GM12891 (cell line): Measurements from ENCODE around the gene HOXD4.

Experiments used
- DNase-seq: peaks from one replicate; pipeline ENCODE4 v3.0.0; 2011; ENCODE audit warnings: low spot score; ENCODE audit not compliant: insufficient read length
- FAIRE-seq: peaks from 2 replicates; lab custom pipeline; 2011; peaks lifted over from hg19 to GRCh38; lab: Jason Lieb, UNC
- PAX5 ChIP-seq: IDR thresholded peaks from 2 replicates; pipeline ENCODE4 v1.6.1; 2011; ENCODE audit warnings: low read length, moderate library complexity, mild to moderate bottlenecking; ENCODE audit not compliant: insufficient read depth, severe bottlenecking
- POLR2A ChIP-seq: IDR thresholded peaks from 2 replicates; pipeline ENCODE4 v1.6.1; 2011; ENCODE audit warnings: low read depth, low read length, control low read depth
- POLR2AphosphoS5 ChIP-seq: IDR thresholded peaks from 2 replicates; pipeline ENCODE4 v1.6.1; 2011; ENCODE audit warnings: low read depth, low read length, control low read depth
- POU2F2 ChIP-seq: IDR thresholded peaks from 2 replicates; pipeline ENCODE4 v1.6.1; 2011; ENCODE audit warnings: low read depth, mild to moderate bottlenecking, control low read depth, low read length, moderate library complexity
- SPI1 ChIP-seq: IDR thresholded peaks from 2 replicates; pipeline ENCODE4 v1.6.1; 2011; ENCODE audit warnings: low read depth, low read length, control low read depth
- TAF1 ChIP-seq: IDR thresholded peaks from 2 replicates; pipeline ENCODE4 v1.6.1; 2011; ENCODE audit warnings: low read depth, low read length, control low read depth

Gene HOXD4

DNA sequence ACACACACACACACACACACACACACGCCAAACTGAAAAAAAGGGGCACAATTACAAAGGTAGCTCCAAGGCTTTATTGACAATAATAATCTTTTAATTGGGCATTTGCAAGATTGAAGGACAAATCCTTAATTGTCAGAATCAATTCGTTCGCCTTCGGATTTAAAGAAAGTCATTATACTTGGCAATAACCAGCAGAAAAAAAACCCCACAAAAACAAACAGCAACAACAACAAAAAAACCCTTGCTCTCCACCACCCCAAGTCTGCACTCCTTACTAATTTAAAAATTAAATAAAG lies 23.6 kb upstream of the HOXD4 start:
- FAIRE-seq (no peak), DNase-seq (no peak)
- no peak for TF ChIP-seq TAF1
- no peak for TF ChIP-seq SPI1
- TF ChIP-seq PAX5, result no peak
- TF ChIP-seq POLR2A, result no peak
- no peak for TF ChIP-seq POLR2AphosphoS5
- no peak for TF ChIP-seq POU2F2

DNA sequence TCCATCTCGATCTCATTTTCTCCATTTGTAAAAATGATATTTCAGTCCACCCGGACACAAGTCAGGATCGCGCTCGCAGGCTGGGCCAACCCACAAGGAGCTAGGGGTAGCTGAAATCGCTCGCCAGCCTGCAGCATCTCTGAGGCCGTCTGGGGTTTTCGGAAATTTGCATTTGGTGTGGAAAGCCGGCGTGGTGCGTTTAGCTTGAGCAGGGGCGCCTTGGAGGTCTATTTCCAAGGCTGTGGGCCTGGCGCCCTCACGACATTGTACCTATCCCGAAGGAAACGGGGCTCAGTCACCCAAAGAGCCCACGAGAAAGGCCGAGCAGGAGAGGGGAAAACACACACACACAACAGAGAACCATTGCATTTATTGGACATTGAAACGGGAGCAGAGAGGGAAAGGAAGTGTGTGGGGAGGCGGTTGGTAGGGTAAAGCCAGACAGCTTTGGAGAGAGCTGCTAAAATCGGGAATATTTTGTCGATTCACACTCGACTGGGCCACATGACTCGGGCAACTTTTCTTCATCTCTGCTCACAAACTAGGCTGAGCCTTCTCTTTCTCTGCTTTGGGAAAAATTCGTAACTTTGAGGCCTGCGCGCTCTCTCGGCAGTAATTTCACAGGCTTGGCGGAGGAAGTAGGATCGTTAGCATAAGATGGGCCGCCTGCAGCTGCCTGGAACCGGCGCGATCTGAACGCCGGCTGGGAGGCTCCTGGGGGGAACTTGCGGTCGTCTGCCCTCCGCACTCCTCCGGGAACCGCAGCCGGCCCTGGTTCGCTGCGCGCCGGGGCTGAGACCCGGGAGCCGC lies 23.0 kb upstream of the HOXD4 start:
- FAIRE-seq, result no peak
- no peak for DNase-seq
- TF ChIP-seq POLR2A (no peak), TAF1 (no peak), POU2F2 (no peak), SPI1 (no peak), PAX5 (no peak), POLR2AphosphoS5 (no peak)

GRCh38 chr2:176128982-176129796 lies 22.2 kb upstream of the HOXD4 start, which contains the start of gene HOXD8:
Gene HOXD8, plus strand, starts transcription at chr2:176129705. Its CDS starts 662 bp downstream, at chr2:176130367.
- TF ChIP-seq POU2F2, result no peak
- TF ChIP-seq POLR2A, result no peak
- TF ChIP-seq TAF1, result no peak
- no peak for TF ChIP-seq SPI1
- no peak for TF ChIP-seq PAX5
- TF ChIP-seq POLR2AphosphoS5, result no peak
- no peak for DNase-seq
- no peak for FAIRE-seq

- TF ChIP-seq POU2F2 (no peak), TAF1 (no peak), SPI1 (no peak)
- DNase-seq, result no peak
- no peak for FAIRE-seq
These were observed 21.6 kb upstream of the HOXD4 start for GRCh38 chr2:176129813-176130146.

- no peak for FAIRE-seq
- no peak for DNase-seq
- TF ChIP-seq POLR2A (no peak), POU2F2 (no peak), POLR2AphosphoS5 (no peak), SPI1 (no peak), TAF1 (no peak), PAX5 (no peak)
These were observed 21.0 kb upstream of the HOXD4 start for GRCh38 chr2:176130147-176130956.

DNA sequence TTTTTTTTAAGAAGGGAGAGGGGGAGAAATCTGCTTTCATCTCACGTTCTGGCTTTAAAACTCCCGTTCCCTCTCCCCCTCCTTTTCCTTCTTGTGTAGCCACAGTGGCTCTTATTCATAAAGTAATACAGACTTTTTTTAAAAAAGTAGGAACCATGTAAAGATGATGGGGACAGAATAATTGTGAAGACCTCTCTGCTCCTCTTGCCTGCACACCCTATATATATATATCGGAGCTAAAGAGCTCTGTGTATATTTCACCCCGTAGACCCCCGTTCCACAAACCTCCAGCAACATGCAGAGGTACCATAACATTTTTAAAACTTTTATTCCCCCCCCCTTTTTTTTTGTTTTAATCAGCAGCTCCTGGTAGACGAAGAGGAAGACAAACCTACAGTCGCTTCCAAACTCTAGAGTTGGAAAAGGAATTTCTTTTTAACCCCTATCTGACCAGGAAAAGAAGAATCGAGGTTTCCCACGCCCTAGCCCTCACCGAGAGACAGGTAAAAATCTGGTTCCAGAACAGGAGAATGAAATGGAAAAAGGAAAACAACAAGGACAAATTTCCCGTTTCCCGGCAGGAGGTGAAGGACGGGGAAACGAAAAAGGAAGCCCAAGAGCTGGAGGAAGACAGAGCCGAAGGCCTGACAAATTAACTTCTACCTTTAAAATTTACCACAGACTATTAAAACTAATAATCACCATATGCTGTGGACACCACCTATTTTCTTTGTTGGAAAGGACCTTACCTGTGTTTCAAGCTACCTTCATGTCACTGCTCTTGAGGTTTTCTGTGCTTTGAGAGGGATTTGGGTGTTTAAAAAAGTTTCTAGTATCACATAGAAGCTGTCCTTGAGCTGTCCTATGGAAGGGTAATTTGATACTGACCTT lies 20.1 kb upstream of the HOXD4 start:
- DNase-seq, result no peak
- TF ChIP-seq TAF1 (no peak), POLR2A (no peak), PAX5 (no peak), SPI1 (no peak), POLR2AphosphoS5 (no peak), POU2F2 (no peak)
- FAIRE-seq, result no peak

DNA sequence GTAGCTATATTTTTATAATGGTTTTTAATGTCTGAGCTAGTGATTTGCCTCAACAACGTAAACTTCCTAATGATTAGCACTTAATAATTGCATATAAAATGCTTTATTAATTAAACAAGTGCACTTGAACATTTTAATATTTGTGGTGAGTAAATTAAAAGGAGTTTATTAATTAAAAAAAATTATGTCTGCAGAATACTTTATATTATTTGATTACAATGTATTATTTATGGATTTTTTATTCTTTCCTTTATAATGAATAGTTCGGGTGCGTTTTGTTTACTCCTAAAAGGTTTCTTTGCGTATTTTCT lies 19.5 kb upstream of the HOXD4 start:
- TF ChIP-seq PAX5 (no peak), POLR2AphosphoS5 (no peak), POLR2A (no peak), TAF1 (no peak), POU2F2 (no peak), SPI1 (no peak)
- FAIRE-seq (no peak), DNase-seq (no peak)
